PC-9 (cell line): ENCODE data around the gene ANLN. TPM values are rescaled to one million over a fixed set of nuclear protein-coding genes. Genes with fewer than 3 reads are reported as not detected.

ENCODE experiments used
- BruUV-seq: library from RNA; stranded (reverse); fragments of 400-500 nt; replicated peaks from 2 replicates; lab custom pipeline; 2021; lab: Mats Ljungman, UMichigan
- CTCF ChIA-PET: fragments of 300-600 bp; sonication (Branson Sonifier 250); formaldehyde crosslinking; loops from one replicate; lab custom pipeline; 2022; ENCODE audit warnings: antibody characterized with exemption; lab: Charles Lee
- POLR2A ChIA-PET: fragments of 300-600 bp; sonication (Branson Sonifier 250); formaldehyde crosslinking; loops from one replicate; lab custom pipeline; 2022; ENCODE audit warnings: antibody characterized with exemption; ENCODE audit not compliant: unreplicated experiment; lab: Charles Lee
- DNase-seq, 2 experiments: peaks; one replicate each; pipeline versions ENCODE4 v3.0.0 to v3.0.0-alpha.2; 2015 to 2022; ENCODE audit warnings: mixed read lengths in 1 of 2
- H2AFZ ChIP-seq: fragments of 200-600 bp; sonication (generic); 2 replicates; pipeline ENCODE4 v1.8.1; 2017; ENCODE audit warnings: antibody characterized with exemption
- H3F3A ChIP-seq: fragments of 200-600 bp; sonication (generic); 2 replicates; pipeline ENCODE4 v1.8.1; 2017; ENCODE audit warnings: antibody characterized with exemption, mild to moderate bottlenecking, low read depth; ENCODE audit not compliant: insufficient read depth
- H3K27ac ChIP-seq: fragments of 200-600 bp; sonication (generic); 2 replicates; pipeline ENCODE4 v1.6.1; 2016; ENCODE audit warnings: mixed run types
- H3K27me3 ChIP-seq: fragments of 200-600 bp; sonication (generic); 2 replicates; pipeline ENCODE4 v1.6.1; 2016; ENCODE audit warnings: low read depth, mixed run types; ENCODE audit not compliant: insufficient read depth
- H3K36me3 ChIP-seq: fragments of 200-600 bp; sonication (generic); 2 replicates; pipeline ENCODE4 v1.6.1; 2016; ENCODE audit warnings: low read depth, mixed run types
- H3K4me1 ChIP-seq: fragments of 200-600 bp; sonication (generic); replicated peaks from 2 replicates; pipeline ENCODE4 v1.6.1; 2016; ENCODE audit warnings: mixed run types; ENCODE audit not compliant: insufficient read depth
- H3K4me2 ChIP-seq: fragments of 200-600 bp; sonication (generic); 2 replicates; pipeline ENCODE4 v1.6.1; 2017; ENCODE audit warnings: mixed run types
- H3K4me3 ChIP-seq: fragments of 200-600 bp; sonication (generic); 2 replicates; pipeline ENCODE4 v1.6.1; 2016; ENCODE audit warnings: mixed run types
- H3K79me2 ChIP-seq: fragments of 200-600 bp; sonication (generic); 2 replicates; pipeline ENCODE4 v1.6.1; 2017; ENCODE audit warnings: low read depth, mixed run types
- H3K9me2 ChIP-seq: fragments of 200-600 bp; sonication (generic); 2 replicates; pipeline ENCODE4 v1.8.1; 2017; ENCODE audit warnings: mild to moderate bottlenecking; ENCODE audit not compliant: insufficient read depth
- H3K9me3 ChIP-seq: fragments of 200-600 bp; sonication (generic); 2 replicates; pipeline ENCODE4 v1.8.1; 2016; ENCODE audit warnings: low read depth; ENCODE audit not compliant: insufficient read depth
- H4K20me1 ChIP-seq: fragments of 200-600 bp; sonication (generic); 2 replicates; pipeline ENCODE4 v1.8.1; 2017; ENCODE audit not compliant: insufficient read depth
- EZH2 ChIP-seq: fragments of 200-600 bp; sonication (generic); IDR thresholded peaks from 2 replicates; pipeline ENCODE4 v1.8.0; 2017; ENCODE audit warnings: antibody characterized with exemption, low read depth
- intact Hi-C: fragments of 100-400 bp; cut with micrococcal nuclease; formaldehyde crosslinking; loops from one replicate; pipeline ENCODE4 v1.10.0; 2022; ENCODE audit not compliant: unreplicated experiment
- total RNA-seq: library from RNA; stranded (reverse); gene quantifications from 2 replicates; pipeline ENCODE4 v1.2.3, GENCODE V29; 2021
- TF ChIP-seq, protein P1 (sequence below): fragments of 200-600 bp; sonication (generic); conservative IDR thresholded peaks from 2 replicates; pipeline ENCODE4 v1.6.1; 2017; ENCODE audit warnings: mixed run types, antibody characterized with exemption, mild to moderate bottlenecking, moderate library complexity

Gene ANLN
- total RNA-seq, 1 experiment from 2014 or later, result 262 TPM

DNA sequence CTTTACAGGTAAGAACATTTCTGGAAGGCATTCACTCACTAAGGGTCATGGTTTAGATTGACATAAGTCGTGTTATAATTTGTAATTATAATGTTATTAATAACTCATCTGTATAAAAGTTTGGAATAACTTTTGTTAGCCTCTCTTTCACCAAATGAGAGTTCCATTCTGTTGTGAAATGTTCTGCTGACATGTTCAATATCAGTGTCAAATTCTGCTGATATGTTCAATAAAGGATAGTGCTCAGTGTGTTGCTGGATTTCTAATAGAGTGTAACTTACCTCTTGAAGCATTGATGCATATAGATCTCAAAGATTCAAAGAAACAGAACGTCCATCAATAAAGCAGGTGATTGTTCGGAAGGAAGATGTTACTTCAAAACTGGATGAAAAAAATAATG, 30.6 kb downstream of the ANLN start:
- Histone ChIP-seq H3K4me3 (no peak overlapping the region), H3K9me3 (no peaks in the 10 kb centered on the region), H3K27ac (no peak overlapping the region), H3K4me2 (no peak overlapping the region), H2AFZ (no peak overlapping the region), H3K4me1 (no peaks in the 10 kb centered on the region), H3F3A (peaks cover 60% of the 10 kb centered on the region), H3K27me3 (no peaks in the 10 kb centered on the region), H3K9me2 (no peaks in the 10 kb centered on the region), H3K36me3 (peaks cover 70% of the 10 kb centered on the region), H4K20me1 (no peaks in the 10 kb centered on the region), H3K79me2 (0 out of 2 replicates have a peak, but pooled peaks cover 4% of the 10 kb centered on the region)
- ChIA-PET POLR2A (interaction anchor here (0.6 kb wide), 1 partner anchor 64 kb away, joined by 5 read pairs; no protein-coding TSS in a partner anchor), CTCF (no interaction called here)
- no peak for DNase-seq
- intact Hi-C loops, result no loop called here
- TF ChIP-seq, protein P1, sequence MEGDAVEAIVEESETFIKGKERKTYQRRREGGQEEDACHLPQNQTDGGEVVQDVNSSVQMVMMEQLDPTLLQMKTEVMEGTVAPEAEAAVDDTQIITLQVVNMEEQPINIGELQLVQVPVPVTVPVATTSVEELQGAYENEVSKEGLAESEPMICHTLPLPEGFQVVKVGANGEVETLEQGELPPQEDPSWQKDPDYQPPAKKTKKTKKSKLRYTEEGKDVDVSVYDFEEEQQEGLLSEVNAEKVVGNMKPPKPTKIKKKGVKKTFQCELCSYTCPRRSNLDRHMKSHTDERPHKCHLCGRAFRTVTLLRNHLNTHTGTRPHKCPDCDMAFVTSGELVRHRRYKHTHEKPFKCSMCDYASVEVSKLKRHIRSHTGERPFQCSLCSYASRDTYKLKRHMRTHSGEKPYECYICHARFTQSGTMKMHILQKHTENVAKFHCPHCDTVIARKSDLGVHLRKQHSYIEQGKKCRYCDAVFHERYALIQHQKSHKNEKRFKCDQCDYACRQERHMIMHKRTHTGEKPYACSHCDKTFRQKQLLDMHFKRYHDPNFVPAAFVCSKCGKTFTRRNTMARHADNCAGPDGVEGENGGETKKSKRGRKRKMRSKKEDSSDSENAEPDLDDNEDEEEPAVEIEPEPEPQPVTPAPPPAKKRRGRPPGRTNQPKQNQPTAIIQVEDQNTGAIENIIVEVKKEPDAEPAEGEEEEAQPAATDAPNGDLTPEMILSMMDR, result no peak
- no peak for TF ChIP-seq EZH2
- BruUV-seq, result no TSS peak

DNA sequence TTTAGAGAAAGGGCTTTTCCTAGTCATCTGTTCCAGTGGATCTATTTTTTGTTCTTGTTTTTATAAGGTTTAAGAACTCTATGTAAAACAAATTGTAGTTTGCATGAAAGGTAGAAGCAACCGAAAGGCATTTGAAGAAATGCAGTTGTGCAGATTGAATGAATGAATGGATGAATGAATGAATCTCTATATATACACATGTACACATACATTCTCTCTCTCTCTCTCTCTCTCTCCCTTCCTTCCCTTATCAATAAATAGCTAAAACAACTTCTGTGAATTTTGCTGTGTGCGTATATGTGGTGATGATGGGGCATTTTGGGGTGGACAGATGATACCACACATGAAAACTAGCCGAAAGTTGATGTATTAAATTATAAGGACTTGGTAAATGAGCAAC, 32.4 kb downstream of the ANLN start:
- no TSS peak for BruUV-seq
- TF ChIP-seq, protein P1, result no peak
- TF ChIP-seq EZH2, result no peak
- no peaks in the 10 kb centered on the region for H3K9me3 ChIP-seq
- no peak overlapping the region for H3K4me2 ChIP-seq
- H3K4me3 ChIP-seq, result no peak overlapping the region
- no peaks in the 10 kb centered on the region for H3K4me1 ChIP-seq
- H3K79me2 ChIP-seq, result no peaks in the 10 kb centered on the region; the same call in 1 of the 2 replicates
- no peaks in the 10 kb centered on the region for H3K27me3 ChIP-seq
- intact Hi-C loops, result loop anchor here (2.0 kb wide), 1 partner anchor 13 kb away; no protein-coding TSS in a partner anchor
- H3K27ac ChIP-seq, result no peak overlapping the region
- DNase-seq, result no peak
- POLR2A ChIA-PET, result no interaction called here
- peaks cover 58% of the 10 kb centered on the region for H3F3A ChIP-seq
- CTCF ChIA-PET, result no interaction called here
- H3K9me2 ChIP-seq, result no peaks in the 10 kb centered on the region
- H4K20me1 ChIP-seq, result no peaks in the 10 kb centered on the region
- H2AFZ ChIP-seq, result no peak overlapping the region
- H3K36me3 ChIP-seq, result peaks cover 76% of the 10 kb centered on the region

DNA sequence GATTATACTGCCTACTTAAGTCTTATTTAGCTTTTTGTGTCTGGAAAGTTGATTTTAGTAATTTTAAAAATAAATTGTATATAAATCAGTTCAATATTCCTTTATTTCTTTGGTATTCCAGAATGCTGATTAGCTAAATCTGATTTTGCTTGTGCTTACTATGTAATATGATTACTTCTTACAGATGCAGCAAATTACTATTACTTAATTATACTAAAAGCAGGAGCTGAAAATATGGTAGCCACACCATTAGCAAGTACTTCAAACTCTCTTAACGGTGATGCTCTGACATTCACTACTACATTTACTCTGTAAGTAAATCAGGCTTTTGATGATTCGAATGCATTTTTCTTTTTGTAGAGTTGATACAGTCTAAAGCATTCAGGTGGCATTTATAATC, 34.0 kb downstream of the ANLN start:
- ChIA-PET POLR2A (no interaction called here), CTCF (no interaction called here)
- no TSS peak for BruUV-seq
- H2AFZ ChIP-seq, result no peak overlapping the region
- H3K4me1 ChIP-seq, result no peaks in the 10 kb centered on the region
- H3K9me2 ChIP-seq, result no peaks in the 10 kb centered on the region
- no peaks in the 10 kb centered on the region; the same call in 1 of the 2 replicates for H3K79me2 ChIP-seq
- no peak overlapping the region for H3K4me2 ChIP-seq
- DNase-seq, result no peak
- peaks cover 69% of the 10 kb centered on the region for H3K36me3 ChIP-seq
- H3K9me3 ChIP-seq, result no peaks in the 10 kb centered on the region
- H3K27me3 ChIP-seq, result no peaks in the 10 kb centered on the region
- H4K20me1 ChIP-seq, result no peaks in the 10 kb centered on the region
- TF ChIP-seq, protein P1, result no peak
- no peak for TF ChIP-seq EZH2
- H3K27ac ChIP-seq, result no peak overlapping the region
- no peak overlapping the region for H3K4me3 ChIP-seq
- peaks cover 58% of the 10 kb centered on the region for H3F3A ChIP-seq
- intact Hi-C loops, result loop anchor here (2.0 kb wide), 1 partner anchor 15 kb away; no protein-coding TSS in a partner anchor
